ENCODE data around the gene FBXO47. TPM values are rescaled to one million over a fixed set of nuclear protein-coding genes. Genes with fewer than 3 reads are reported as not detected.

The FBXO47 gene
- total RNA-seq, 1 donor from 2014 or later = not detected

DNA sequence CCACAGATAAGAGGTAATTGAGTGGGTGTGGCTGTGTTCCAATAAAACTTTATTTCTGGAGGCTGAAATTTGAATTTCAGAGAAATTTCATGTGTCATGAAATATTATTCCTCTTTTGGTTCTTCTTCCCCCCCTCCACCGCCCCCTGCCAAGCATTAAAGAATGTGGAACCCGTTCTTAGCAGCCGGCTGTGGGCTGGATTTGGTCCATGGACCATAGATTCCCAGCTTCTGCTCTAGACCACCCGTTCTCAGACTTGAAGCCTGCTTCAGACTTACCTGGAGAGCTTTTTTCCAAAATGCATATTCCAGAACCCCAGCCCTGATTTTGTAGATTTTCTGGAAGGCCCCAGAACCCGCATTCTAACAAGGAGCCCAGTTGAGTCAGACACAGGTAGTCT, 56.9 kb downstream of the FBXO47 start:
- Histone ChIP-seq H3K36me3 (peaks cover 0 to 12% of the 10 kb centered on the region in 2 donors), H3K27ac (no peak overlapping the region), H3K4me3 (no peak overlapping the region), H3K27me3 (no peaks in the 10 kb centered on the region), H3K9me3 (no peaks in the 10 kb centered on the region), H3K4me1 (peaks cover 75% of the 10 kb centered on the region)
- TF ChIP-seq POLR2A (IDR thresholded peaks at IDR 0.05) (no peak), POLR2AphosphoS5 (IDR thresholded peaks at IDR 0.05; ENCODE audit: insufficient read depth in 1 of 2, low read depth in 1 of 2) (no peak)
- TF ChIP-seq, protein P1, sequence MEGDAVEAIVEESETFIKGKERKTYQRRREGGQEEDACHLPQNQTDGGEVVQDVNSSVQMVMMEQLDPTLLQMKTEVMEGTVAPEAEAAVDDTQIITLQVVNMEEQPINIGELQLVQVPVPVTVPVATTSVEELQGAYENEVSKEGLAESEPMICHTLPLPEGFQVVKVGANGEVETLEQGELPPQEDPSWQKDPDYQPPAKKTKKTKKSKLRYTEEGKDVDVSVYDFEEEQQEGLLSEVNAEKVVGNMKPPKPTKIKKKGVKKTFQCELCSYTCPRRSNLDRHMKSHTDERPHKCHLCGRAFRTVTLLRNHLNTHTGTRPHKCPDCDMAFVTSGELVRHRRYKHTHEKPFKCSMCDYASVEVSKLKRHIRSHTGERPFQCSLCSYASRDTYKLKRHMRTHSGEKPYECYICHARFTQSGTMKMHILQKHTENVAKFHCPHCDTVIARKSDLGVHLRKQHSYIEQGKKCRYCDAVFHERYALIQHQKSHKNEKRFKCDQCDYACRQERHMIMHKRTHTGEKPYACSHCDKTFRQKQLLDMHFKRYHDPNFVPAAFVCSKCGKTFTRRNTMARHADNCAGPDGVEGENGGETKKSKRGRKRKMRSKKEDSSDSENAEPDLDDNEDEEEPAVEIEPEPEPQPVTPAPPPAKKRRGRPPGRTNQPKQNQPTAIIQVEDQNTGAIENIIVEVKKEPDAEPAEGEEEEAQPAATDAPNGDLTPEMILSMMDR (IDR thresholded peaks at IDR 0.05) = no peak
- peak in 1 of 2 donors; percentile 60 for DNase-seq (ENCODE audit: extremely low spot score in 2 of 2)
- intact Hi-C loops (cut with DNase I) = no loop called here

DNA sequence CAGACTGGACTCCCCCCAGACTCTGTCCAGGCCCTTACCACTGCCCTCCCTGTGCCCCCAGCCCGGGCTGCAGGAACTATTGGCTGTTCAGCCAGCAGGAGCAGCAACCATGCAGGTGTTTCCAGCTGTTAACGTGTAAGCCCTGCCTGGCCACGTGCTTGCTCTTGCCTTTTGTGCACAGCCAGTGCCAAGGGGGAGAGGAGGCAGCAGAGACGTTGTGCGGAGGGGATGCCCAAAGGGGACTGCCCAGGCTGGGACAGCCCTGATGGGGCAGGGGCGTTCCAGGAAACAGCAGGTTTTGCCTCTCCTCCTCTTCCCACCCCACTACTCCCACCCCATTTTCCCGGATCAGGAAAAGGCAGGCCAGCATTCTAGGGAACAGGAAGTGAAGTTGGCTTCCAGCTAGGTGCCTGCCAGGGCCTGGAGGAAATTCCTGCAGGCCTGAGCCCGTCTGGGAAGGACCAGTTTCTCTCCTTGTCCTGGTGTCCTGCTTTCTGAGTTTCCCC, 58.5 kb downstream of the FBXO47 start:
- DNase-seq (ENCODE audit: extremely low spot score in 2 of 2) = no peak
- Histone ChIP-seq H3K27ac (peak overlapping the region; percentile 53), H3K4me1 (peaks cover 75% of the 10 kb centered on the region), H3K36me3 (no peaks in the 10 kb centered on the region), H3K9me3 (no peaks in the 10 kb centered on the region), H3K27me3 (no peaks in the 10 kb centered on the region), H3K4me3 (no peak overlapping the region)
- TF ChIP-seq POLR2AphosphoS5 (IDR thresholded peaks at IDR 0.05; ENCODE audit: insufficient read depth in 1 of 2, low read depth in 1 of 2) = no peak
- TF ChIP-seq POLR2A (IDR thresholded peaks at IDR 0.05) = no peak
- TF ChIP-seq, protein P1 (IDR thresholded peaks at IDR 0.05) = no peak
- intact Hi-C loops (cut with DNase I) = no loop called here

DNA sequence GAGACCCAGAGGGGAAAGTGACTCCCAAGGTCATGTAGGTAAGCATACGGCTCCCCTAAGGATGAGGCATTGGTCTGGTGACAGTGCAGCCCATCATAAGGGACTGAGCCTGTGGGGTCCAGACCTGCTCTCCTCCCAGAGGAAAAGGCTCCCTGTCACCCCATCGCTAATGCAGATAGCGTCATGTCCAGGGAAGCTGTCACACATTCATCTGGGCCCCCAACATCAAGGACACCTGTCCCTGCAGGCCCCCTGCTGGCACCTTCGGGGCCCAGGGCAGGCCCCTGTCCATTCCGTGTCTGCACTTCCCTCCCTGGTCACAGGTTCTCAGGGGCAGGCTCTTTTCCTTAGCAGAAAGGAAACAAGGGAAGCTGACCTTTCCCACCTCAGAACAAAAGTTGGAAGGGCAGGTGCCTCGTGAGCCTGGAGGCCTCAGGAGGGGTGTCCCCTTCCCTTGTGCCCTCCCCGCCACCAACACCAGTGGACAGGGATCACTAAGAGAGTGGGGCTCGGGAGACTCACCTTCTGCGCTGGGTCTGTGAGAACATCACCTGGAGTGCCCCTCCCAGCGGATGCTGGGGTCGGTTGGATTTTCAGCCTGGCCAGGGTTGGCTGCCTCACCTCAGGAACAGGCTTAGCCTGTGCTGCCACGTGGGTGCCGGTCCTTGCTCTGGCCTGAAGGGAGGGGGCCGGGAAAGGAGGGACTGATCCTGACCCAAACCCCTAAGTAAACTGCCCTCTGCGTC, 59.1 kb downstream of the FBXO47 start:
- Histone ChIP-seq H3K9me3 (no peaks in the 10 kb centered on the region), H3K27ac (peak overlapping the region; percentile 53), H3K4me1 (peaks cover 73% of the 10 kb centered on the region), H3K27me3 (no peaks in the 10 kb centered on the region), H3K36me3 (no peaks in the 10 kb centered on the region), H3K4me3 (no peak overlapping the region)
- DNase-seq (ENCODE audit: extremely low spot score in 2 of 2) = no peak
- TF ChIP-seq, protein P1 (IDR thresholded peaks at IDR 0.05) = no peak
- TF ChIP-seq POLR2A (IDR thresholded peaks at IDR 0.05) (no peak), POLR2AphosphoS5 (IDR thresholded peaks at IDR 0.05; ENCODE audit: insufficient read depth in 1 of 2, low read depth in 1 of 2) (no peak)
- intact Hi-C loops (cut with DNase I) = no loop called here

DNA sequence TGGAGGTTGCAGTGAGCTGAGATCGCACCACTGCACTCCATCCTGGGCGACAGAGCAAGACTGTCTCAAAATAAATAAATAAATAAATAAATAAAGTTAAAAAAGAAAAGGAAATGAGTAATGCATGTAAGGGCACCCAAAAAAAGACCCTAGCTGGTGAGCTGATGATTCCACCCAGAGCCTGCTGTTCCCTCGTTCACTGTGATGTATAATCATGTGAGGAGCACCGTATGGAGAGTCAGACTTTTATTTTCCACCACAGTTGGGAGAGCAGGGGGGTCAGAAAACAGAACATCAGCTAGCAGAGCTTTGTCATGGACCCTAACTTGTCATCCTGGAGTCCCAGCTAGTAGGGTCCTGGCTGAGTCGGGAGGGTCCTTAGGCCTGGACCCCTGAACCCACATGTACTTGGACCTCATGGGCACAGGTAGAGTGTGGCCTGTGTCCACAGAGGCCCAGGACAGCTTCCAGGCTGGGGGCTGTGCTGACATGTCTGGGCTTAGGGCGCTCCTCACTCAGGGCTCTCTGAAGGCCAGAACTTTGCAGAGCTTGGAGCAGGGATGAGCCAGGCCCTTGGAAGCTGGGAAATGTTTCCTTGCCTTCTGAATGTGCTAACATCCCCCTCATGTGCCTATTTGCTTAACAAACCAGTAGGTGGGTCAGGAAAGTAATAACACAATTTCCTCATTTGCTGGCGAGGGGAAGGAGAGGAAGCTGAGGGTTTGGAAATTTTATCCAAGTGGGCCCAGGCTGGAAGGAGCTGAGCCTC, 60.6 kb downstream of the FBXO47 start:
- no peaks in the 10 kb centered on the region for H3K9me3 ChIP-seq
- no peak overlapping the region for H3K27ac ChIP-seq
- H3K27me3 ChIP-seq = no peaks in the 10 kb centered on the region
- H3K4me1 ChIP-seq = peaks cover 62% of the 10 kb centered on the region
- intact Hi-C loops (cut with DNase I) = no loop called here
- no peak for DNase-seq (ENCODE audit: extremely low spot score in 2 of 2)
- H3K4me3 ChIP-seq = no peak overlapping the region
- TF ChIP-seq POLR2AphosphoS5 (IDR thresholded peaks at IDR 0.05; ENCODE audit: insufficient read depth in 1 of 2, low read depth in 1 of 2) (no peak), POLR2A (IDR thresholded peaks at IDR 0.05) (no peak)
- TF ChIP-seq, protein P1 (IDR thresholded peaks at IDR 0.05) = no peak
- H3K36me3 ChIP-seq = no peaks in the 10 kb centered on the region
